ENCODE results near the gene RPS6KA2. TPM values are rescaled to one million over a fixed set of nuclear protein-coding genes. Genes with fewer than 3 reads are reported as not detected.

Gene RPS6KA2
- total RNA-seq, 4 donors from 2014 or later, result 12.1 to 116 (median 26.4) TPM

GRCh38 chr6:166599205-166599604, 27.8 kb downstream of the RPS6KA2 start:
- Histone ChIP-seq H3K9me3 (no peaks in the 10 kb centered on the region), H3K4me3 (no peak overlapping the region), H3K27me3 (no peaks in the 10 kb centered on the region), H3K27ac (peak overlapping the region in 3 of 4 donors; percentile 48 to 77 (median 66)), H3K4me1 (peaks cover 0 to 8% (median 0%) of the 10 kb centered on the region in 4 donors), H3K36me3 (no peaks in the 10 kb centered on the region)
- DNase-seq, result no peak
- TF ChIP-seq POLR2A (IDR thresholded peaks at IDR 0.05), result no peak
- TF ChIP-seq, protein P1, sequence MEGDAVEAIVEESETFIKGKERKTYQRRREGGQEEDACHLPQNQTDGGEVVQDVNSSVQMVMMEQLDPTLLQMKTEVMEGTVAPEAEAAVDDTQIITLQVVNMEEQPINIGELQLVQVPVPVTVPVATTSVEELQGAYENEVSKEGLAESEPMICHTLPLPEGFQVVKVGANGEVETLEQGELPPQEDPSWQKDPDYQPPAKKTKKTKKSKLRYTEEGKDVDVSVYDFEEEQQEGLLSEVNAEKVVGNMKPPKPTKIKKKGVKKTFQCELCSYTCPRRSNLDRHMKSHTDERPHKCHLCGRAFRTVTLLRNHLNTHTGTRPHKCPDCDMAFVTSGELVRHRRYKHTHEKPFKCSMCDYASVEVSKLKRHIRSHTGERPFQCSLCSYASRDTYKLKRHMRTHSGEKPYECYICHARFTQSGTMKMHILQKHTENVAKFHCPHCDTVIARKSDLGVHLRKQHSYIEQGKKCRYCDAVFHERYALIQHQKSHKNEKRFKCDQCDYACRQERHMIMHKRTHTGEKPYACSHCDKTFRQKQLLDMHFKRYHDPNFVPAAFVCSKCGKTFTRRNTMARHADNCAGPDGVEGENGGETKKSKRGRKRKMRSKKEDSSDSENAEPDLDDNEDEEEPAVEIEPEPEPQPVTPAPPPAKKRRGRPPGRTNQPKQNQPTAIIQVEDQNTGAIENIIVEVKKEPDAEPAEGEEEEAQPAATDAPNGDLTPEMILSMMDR (IDR thresholded peaks at IDR 0.05), result no peak

DNA sequence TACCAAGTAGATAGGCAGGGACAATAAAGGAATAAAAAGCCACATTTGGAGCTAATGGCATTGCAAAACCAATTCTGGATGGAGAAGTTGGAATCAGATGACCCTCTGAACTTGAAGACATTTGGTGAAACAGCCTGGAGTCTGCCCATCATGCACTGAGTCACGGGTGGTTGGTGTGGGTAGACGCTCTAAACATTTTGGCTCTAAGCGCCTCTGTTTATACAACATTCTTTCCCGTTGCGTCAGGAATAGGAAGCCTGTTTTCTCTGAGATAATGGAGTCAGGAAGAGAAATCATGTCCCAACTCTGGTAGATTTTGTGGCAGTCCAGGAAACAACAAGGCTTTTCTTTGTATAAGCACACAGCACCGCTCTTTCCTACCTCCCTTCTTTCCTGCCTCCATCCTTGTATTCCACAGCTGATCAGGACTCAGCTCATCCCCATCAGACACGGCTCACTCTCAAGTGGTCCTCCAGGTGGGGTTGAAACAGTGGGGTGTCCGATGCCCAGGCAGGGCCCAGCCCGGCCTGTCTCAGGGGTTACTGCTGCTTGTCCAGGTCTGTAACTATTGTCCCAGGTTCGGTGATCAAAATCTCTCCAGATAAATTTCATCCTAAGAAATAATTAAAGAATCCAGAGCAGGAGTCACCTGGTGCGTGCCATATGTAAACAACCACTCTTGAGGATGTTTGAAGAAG, 28.5 kb downstream of the RPS6KA2 start:
- H3K4me3 ChIP-seq, result no peak overlapping the region
- H3K27me3 ChIP-seq, result no peaks in the 10 kb centered on the region
- H3K27ac ChIP-seq, result peak overlapping the region; percentile 42 to 77 (median 57)
- TF ChIP-seq, protein P1 (IDR thresholded peaks at IDR 0.05), result no peak
- TF ChIP-seq POLR2A (IDR thresholded peaks at IDR 0.05), result no peak
- peaks cover 0 to 8% (median 0%) of the 10 kb centered on the region in 4 donors for H3K4me1 ChIP-seq
- no peak for DNase-seq
- H3K9me3 ChIP-seq, result no peaks in the 10 kb centered on the region
- H3K36me3 ChIP-seq, result no peaks in the 10 kb centered on the region

- peak overlapping the region in 2 of 4 donors; percentile 14 to 77 for H3K27ac ChIP-seq
- H3K36me3 ChIP-seq, result no peaks in the 10 kb centered on the region
- H3K27me3 ChIP-seq, result no peaks in the 10 kb centered on the region
- H3K9me3 ChIP-seq, result no peaks in the 10 kb centered on the region
- no peak overlapping the region for H3K4me3 ChIP-seq
- peaks cover 0 to 8% (median 0%) of the 10 kb centered on the region in 4 donors for H3K4me1 ChIP-seq
- TF ChIP-seq POLR2A (IDR thresholded peaks at IDR 0.05), result no peak
- TF ChIP-seq, protein P1 (IDR thresholded peaks at IDR 0.05), result no peak
- DNase-seq, result no peak
Observed at GRCh38 chr6:166597711-166598440, 29.2 kb downstream of the RPS6KA2 start.

DNA sequence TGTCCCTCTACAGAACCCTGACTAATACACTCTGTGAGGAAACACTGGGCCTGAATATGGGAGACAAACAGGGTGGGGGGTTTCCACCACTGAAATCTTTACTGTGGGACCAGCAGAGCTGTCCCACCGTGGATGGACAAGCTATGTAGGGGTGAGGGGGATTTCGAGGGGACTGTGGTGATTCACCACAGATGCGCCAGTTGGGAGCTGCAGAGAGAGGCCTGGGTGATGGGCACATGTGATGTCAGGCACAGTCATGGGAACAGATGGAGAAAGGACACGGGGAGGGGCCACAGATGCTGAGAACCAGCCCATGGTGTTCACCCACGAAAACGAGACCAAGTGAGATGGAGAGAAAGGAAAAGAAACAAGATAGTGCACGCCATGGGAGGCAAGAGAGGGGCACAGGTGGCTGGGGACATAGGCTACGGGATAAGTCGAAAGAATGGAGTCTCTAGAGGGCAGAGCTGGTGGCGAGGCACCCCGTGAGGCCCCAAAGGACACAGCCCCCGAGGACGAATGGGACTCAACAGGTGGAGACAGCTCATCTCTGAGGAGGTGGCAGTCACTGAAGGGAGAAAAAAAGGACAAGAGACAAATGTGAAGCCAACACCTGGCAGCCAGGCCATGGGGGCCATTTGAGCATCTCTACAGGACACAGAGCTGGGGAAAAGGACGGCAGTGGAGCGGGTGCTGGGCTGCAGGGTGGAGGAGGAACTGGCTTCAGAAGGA, 30.1 kb downstream of the RPS6KA2 start:
- Histone ChIP-seq H3K27me3 (no peaks in the 10 kb centered on the region), H3K36me3 (no peaks in the 10 kb centered on the region), H3K9me3 (no peaks in the 10 kb centered on the region), H3K4me1 (peaks cover 0 to 8% (median 0%) of the 10 kb centered on the region in 4 donors), H3K4me3 (no peak overlapping the region), H3K27ac (peak overlapping the region in 1 of 4 donors; percentile 77)
- TF ChIP-seq, protein P1 (IDR thresholded peaks at IDR 0.05), result no peak
- no peak for TF ChIP-seq POLR2A (IDR thresholded peaks at IDR 0.05)
- no peak for DNase-seq

DNA sequence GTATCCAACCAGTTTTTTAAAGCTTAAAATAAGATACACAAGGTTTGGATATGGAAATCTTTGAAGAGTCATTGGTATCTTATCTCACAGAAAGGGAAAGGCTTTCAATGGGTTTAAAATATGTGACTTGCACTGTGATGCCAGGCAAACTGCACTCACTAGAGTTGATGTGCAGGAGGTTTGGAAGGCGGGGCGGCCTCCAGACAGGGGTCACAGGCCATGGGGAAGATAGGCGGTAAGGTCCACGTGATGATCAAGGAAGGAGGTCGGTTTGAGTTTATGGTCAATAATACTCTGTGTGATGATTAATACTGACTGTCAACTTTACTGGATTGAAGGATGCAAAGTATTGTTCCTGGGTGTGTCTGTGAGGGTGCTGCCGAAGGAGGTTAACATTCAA, 31.1 kb downstream of the RPS6KA2 start:
- no peak for DNase-seq
- Histone ChIP-seq H3K4me1 (peaks cover 0 to 8% (median 0%) of the 10 kb centered on the region in 4 donors), H3K9me3 (no peaks in the 10 kb centered on the region), H3K36me3 (no peaks in the 10 kb centered on the region), H3K27me3 (no peaks in the 10 kb centered on the region), H3K4me3 (no peak overlapping the region), H3K27ac (no peak overlapping the region)
- TF ChIP-seq, protein P1 (IDR thresholded peaks at IDR 0.05), result no peak
- no peak for TF ChIP-seq POLR2A (IDR thresholded peaks at IDR 0.05)

Data from Peyer's patch (tissue), 4 donors.